Activated naive CD8-positive, alpha-beta T cell treated with anti-CD3 and anti-CD28 coated beads, Interleukin-2, amount 50 U/mL, for 24 hours (primary cell): Measurements from ENCODE around the gene CHAMP1.

ENCODE experiments used
- ATAC-seq: fragments of 150-1000 bp; cut with Tn5 transposase; one replicate; pipeline ENCODE4 v1.10.0; 2021
- DNase-seq: peaks from one replicate; pipeline ENCODE4 v3.0.0; 2021
- H3K27ac Mint-ChIP-seq: one replicate; pipeline ENCODE4 v1.8.0; 2021; ENCODE audit warnings: mild to moderate bottlenecking, mixed read lengths
- H3K27me3 Mint-ChIP-seq: one replicate; pipeline ENCODE4 v1.8.0; 2021; ENCODE audit warnings: mixed read lengths
- H3K36me3 Mint-ChIP-seq: one replicate; pipeline ENCODE4 v1.8.0; 2021; ENCODE audit warnings: low read depth, mixed read lengths
- H3K4me1 Mint-ChIP-seq: one replicate; pipeline ENCODE4 v1.8.0; 2021; ENCODE audit warnings: mixed read lengths
- H3K4me3 Mint-ChIP-seq: one replicate; pipeline ENCODE4 v1.8.0; 2021; ENCODE audit warnings: mild to moderate bottlenecking, moderate library complexity, mixed read lengths
- H3K9me3 Mint-ChIP-seq: one replicate; pipeline ENCODE4 v1.8.0; 2021; ENCODE audit warnings: mixed read lengths

The CHAMP1 gene, protein sequence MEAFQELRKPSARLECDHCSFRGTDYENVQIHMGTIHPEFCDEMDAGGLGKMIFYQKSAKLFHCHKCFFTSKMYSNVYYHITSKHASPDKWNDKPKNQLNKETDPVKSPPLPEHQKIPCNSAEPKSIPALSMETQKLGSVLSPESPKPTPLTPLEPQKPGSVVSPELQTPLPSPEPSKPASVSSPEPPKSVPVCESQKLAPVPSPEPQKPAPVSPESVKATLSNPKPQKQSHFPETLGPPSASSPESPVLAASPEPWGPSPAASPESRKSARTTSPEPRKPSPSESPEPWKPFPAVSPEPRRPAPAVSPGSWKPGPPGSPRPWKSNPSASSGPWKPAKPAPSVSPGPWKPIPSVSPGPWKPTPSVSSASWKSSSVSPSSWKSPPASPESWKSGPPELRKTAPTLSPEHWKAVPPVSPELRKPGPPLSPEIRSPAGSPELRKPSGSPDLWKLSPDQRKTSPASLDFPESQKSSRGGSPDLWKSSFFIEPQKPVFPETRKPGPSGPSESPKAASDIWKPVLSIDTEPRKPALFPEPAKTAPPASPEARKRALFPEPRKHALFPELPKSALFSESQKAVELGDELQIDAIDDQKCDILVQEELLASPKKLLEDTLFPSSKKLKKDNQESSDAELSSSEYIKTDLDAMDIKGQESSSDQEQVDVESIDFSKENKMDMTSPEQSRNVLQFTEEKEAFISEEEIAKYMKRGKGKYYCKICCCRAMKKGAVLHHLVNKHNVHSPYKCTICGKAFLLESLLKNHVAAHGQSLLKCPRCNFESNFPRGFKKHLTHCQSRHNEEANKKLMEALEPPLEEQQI

DNA sequence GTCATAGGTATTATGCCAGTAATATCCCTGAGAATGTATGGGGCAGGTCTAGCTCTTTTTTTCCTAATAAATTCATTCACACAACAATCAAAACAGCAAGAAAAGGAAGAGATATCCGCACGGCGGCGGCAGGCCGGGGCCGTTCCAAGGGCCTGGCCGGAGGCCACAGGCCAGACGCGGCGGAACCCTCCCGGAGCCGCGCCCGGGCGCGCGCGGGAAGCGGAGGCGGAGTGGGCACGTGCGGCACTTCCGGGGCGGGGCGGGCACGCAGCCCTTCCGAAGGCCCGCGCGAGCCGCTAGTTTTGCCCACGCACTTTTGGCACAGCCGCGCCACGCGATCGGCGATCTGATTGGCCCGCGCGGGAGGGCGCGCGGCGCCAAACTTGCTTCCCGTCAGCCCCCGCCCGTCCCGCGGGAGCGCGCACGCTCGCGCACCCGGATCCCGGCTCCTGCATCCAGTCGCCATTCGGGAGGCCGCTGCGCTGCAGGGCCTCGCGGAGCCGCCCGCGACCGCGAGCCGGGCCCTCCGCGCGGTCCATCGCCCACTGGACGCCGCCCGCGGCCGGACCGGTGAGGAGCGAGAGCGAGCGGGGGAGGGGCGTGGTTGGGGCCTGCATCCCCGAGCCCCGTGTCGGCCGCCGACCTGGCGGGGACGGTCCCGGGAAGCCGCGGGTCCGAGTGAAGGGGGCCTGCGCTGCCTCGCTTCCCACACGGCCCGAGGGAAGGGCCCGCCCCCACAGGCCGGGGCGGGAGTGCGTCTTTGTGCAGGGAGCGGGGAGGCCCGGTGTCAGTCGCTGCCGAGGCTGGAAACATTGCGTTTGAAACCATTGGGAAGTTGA is at the start of gene CHAMP1:
Gene CHAMP1 (plus strand): TSS at position 430 of the 839 bp plus-strand sequence. CDS start 9,340 bp downstream, outside the sequence.
- H3K27me3 Mint-ChIP-seq, result no peaks in the 10 kb centered on the region
- DNase-seq, result peak; percentile 95
- peaks cover 3% of the 10 kb centered on the region for H3K9me3 Mint-ChIP-seq
- ATAC-seq, result peak; percentile 86
- H3K4me1 Mint-ChIP-seq, result peaks cover 52% of the 10 kb centered on the region
- peaks cover 21% of the 10 kb centered on the region for H3K36me3 Mint-ChIP-seq
- H3K27ac Mint-ChIP-seq, result peak within 1 kb of the TSS; percentile 96
- H3K4me3 Mint-ChIP-seq, result peak within 1 kb of the TSS; percentile 91

DNA sequence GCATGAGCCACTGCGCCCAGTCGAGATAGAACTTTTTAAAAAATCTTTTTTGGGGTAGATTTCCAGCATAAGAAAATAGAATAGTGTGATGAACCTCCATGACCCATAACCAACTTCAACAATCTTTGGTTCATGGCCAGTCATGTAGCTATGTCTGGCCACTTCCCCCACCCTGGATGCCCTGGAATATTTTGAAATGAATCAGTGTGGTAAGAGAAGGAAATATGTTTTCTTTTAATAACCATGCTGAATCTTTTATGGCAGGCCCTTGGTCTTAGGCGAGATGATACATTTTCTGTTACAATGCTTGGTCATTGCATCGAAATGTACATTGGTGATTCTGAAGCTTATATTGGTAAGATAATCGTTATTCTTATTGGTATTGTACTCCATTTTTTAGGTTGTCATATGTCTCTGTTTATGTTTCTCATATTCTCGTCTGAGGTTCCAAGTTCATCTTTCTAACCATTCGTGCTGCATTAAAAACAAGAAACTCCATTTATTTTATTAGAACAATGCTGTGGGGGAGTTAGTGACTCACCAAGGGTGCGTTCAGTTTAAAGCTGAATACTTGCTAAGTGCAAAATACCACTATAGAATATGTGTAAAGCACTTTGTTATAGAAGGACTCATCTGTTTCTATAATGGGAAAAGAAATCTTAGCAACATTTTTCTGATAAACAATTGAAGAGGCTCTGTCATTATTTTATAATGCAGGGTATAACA is 49.3 kb upstream of the CHAMP1 start:
- no peak overlapping the region for H3K27ac Mint-ChIP-seq
- H3K9me3 Mint-ChIP-seq, result no peaks in the 10 kb centered on the region
- DNase-seq (no peak), ATAC-seq (no peak)
- H3K4me3 Mint-ChIP-seq, result no peak overlapping the region
- H3K4me1 Mint-ChIP-seq, result peaks cover 54% of the 10 kb centered on the region
- no peaks in the 10 kb centered on the region for H3K27me3 Mint-ChIP-seq
- peaks cover 70% of the 10 kb centered on the region for H3K36me3 Mint-ChIP-seq

DNA sequence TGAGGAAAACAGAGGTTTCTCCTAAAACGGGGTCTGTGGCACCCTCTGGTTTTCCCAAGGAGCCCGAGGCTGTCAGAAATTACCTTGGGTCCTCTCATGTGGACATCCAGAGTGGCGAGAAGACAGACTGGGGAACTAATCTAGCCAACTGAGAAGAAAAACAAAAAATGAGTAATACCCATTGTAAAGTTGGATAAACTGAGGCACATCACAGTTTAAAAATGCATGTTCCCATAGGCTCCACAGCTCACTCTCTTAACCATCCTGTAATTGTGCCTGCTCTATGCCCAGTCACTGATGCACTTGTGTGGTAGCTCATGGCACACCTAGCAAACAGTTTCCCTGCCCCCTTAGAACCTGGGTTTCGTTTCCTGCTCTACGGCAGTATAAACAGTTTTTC is 48.1 kb upstream of the CHAMP1 start:
- no peak overlapping the region for H3K4me3 Mint-ChIP-seq
- DNase-seq (no peak), ATAC-seq (no peak)
- H3K9me3 Mint-ChIP-seq, result no peaks in the 10 kb centered on the region
- H3K27me3 Mint-ChIP-seq, result no peaks in the 10 kb centered on the region
- peaks cover 49% of the 10 kb centered on the region for H3K4me1 Mint-ChIP-seq
- peaks cover 65% of the 10 kb centered on the region for H3K36me3 Mint-ChIP-seq
- no peak overlapping the region for H3K27ac Mint-ChIP-seq

DNA sequence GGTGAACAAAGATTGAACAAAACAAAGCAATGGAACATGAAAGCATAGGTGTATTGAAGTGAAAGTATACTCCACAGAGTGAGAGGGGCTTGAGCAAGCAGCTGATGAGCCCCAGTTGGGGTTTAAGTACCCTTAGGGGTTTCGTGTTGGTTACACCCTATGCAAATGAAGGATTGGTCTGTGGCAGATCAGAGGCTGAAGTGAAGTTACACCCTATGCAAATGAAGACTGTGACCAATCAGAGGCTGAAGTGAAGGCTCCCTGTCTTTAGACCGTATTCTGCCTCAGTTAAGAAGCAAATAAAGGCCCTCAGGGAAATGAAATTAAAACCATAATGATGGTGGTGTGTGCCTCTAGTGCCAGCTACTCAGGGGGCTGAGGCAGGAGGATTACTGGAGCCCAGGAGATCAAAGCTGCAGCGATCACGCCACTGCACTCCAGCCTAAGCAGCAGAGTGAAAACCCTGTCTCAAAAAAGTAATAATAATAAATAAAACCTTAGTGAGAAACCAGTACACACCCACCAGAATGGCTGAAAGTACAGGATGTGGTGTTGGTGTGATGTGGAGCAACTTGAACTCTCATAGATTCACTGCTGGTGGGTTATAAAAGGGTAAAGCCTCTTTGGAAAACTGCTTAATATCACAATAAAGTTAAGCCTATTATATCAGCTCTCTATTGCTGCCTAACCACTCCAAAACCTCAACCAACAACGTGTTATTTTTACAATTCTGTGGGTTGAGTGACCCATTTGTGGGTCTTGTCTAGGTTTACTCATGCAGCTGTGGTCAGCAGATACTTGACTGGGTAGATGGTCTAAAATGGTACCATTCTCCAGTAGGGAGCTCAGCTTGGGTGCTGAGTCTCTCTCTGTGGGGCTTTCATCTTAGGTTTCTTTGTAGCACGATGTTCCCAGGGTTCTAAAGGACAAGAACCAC is 45.7 kb upstream of the CHAMP1 start:
- Mint-ChIP-seq H3K27ac (peak overlapping the region; percentile 74), H3K4me1 (peaks cover 28% of the 10 kb centered on the region), H3K4me3 (peak overlapping the region; percentile 9), H3K36me3 (peaks cover 70% of the 10 kb centered on the region), H3K27me3 (no peaks in the 10 kb centered on the region), H3K9me3 (no peaks in the 10 kb centered on the region)
- ATAC-seq (peak; percentile 67), DNase-seq (no peak)

DNA sequence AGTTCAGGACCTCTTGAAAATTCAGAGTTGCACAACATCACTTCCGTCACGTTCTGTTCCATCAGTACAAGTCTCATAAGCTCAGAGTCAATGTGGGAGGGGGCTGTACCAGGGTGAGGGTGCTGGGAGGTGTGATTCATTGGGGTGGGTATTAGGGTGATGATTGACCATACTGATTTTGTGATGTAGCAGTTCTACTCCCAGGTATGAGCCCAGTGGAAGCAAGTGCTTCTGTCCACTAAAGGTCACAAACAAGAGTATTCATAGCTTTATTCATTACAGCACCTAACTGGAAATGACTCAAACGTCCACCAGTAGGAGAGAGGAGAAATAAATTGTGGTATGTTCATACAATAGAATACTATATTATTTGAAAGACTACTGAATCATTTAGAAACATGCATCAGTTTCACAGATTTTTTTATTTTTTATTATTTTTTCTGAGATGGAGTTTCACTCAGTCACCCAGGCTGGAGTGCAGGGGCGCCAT is 45.0 kb upstream of the CHAMP1 start:
- H3K27ac Mint-ChIP-seq, result peak overlapping the region; percentile 74
- peaks cover 66% of the 10 kb centered on the region for H3K36me3 Mint-ChIP-seq
- DNase-seq, result no peak
- ATAC-seq, result peak; percentile 55
- H3K4me1 Mint-ChIP-seq, result peaks cover 25% of the 10 kb centered on the region
- H3K27me3 Mint-ChIP-seq, result no peaks in the 10 kb centered on the region
- H3K4me3 Mint-ChIP-seq, result no peak overlapping the region
- H3K9me3 Mint-ChIP-seq, result no peaks in the 10 kb centered on the region

DNA sequence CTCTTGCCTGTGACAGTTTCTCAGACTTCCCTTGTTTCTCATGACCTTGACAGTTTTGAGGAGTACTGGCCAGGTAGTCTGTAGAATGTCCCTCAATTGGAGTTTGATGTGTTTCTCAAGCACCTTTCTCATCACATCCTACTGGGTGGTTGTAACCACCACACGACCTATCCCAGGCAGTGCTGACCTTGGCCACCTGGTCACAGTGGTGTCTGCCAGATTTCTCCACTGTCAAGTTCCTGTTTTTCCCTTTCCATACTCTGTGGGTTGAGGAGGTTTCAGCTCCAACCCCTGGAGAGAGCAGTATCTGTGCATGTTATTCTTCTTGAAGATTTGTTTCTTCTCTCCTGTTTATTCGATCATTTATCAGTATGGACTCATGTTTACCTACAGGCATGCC is 41.3 kb upstream of the CHAMP1 start:
- Mint-ChIP-seq H3K27me3 (no peaks in the 10 kb centered on the region), H3K27ac (peak overlapping the region; percentile 15), H3K4me3 (no peak overlapping the region), H3K4me1 (peaks cover 15% of the 10 kb centered on the region), H3K36me3 (peaks cover 48% of the 10 kb centered on the region), H3K9me3 (no peaks in the 10 kb centered on the region)
- ATAC-seq, result no peak
- no peak for DNase-seq

DNA sequence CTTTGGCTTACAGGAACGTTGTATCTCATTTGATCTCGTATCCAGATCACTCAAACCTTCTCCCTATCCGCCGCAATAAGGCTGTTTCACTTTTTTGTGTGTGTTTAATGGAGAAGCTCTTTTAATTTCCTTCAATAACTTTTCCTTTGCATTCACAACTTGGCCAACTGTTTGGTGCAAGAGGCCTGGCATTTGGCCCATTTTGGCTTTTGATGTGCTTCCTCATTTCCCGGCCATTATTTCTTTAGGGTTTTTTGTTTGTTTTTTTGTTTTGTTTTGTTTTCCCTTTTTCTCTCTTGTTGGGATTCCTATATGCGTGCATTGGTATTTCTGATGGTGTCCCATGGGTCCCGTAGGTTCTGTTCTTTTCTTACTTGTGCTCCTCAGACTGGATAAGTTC is 39.0 kb upstream of the CHAMP1 start:
- no peak overlapping the region for H3K4me3 Mint-ChIP-seq
- H3K9me3 Mint-ChIP-seq, result no peaks in the 10 kb centered on the region
- H3K36me3 Mint-ChIP-seq, result peaks cover 32% of the 10 kb centered on the region
- H3K4me1 Mint-ChIP-seq, result peaks cover 12% of the 10 kb centered on the region
- no peak overlapping the region for H3K27ac Mint-ChIP-seq
- DNase-seq (no peak), ATAC-seq (no peak)
- H3K27me3 Mint-ChIP-seq, result no peaks in the 10 kb centered on the region

DNA sequence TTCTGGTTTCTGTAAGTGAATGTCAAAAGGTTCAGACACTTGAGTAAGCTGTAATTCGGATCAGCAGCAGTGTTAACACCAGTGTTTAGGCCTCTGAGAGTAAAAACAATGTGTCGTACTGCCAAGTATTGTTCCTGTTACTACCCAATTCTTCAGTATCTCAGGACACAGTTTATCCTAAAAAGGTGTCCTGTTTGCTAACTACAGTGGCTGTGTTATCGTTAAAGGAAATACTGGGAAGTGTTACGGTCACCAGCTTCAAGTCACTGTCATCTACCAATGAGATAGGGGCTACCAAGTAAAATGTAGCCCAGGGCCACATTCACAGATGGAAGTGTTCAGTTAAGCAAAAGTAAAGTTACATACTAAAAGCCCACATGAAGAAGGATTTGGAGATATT is 35.2 kb upstream of the CHAMP1 start:
- H3K9me3 Mint-ChIP-seq, result no peaks in the 10 kb centered on the region
- H3K4me3 Mint-ChIP-seq, result no peak overlapping the region
- H3K4me1 Mint-ChIP-seq, result peaks cover 34% of the 10 kb centered on the region
- H3K27me3 Mint-ChIP-seq, result no peaks in the 10 kb centered on the region
- DNase-seq (no peak), ATAC-seq (no peak)
- peaks cover 24% of the 10 kb centered on the region for H3K36me3 Mint-ChIP-seq
- H3K27ac Mint-ChIP-seq, result peak overlapping the region; percentile 99

DNA sequence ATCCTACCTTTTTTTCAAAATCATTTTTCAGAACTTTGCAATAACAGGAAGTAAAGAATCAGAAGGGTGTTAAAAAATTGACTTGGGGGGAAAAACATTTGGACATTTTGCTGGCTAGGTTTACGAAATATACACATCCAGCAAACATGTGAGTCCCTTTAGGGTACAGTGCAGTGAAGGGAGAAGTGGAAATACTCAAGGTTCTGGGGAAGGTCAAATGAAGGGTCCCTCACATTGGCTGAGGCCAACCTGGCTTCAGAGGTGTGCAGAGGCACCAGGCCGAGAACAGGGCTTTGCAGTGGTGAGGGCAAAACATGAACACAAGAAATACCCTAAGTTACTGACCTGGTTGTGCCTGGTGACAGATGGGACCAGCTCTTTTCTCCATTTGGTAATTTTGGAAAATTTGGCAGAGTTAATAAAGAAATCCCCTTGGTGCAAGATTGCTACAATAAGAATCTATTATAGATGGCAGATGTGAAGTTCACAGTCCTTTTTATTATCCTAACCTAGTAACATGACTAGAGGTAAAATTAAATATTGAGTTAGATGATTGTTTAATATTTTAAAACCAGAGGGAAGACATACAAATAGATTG is 34.4 kb upstream of the CHAMP1 start:
- ATAC-seq (no peak), DNase-seq (no peak)
- Mint-ChIP-seq H3K4me1 (peaks cover 39% of the 10 kb centered on the region), H3K4me3 (peak overlapping the region; percentile 89), H3K9me3 (no peaks in the 10 kb centered on the region), H3K27ac (peak overlapping the region; percentile 99), H3K36me3 (peaks cover 21% of the 10 kb centered on the region), H3K27me3 (no peaks in the 10 kb centered on the region)

DNA sequence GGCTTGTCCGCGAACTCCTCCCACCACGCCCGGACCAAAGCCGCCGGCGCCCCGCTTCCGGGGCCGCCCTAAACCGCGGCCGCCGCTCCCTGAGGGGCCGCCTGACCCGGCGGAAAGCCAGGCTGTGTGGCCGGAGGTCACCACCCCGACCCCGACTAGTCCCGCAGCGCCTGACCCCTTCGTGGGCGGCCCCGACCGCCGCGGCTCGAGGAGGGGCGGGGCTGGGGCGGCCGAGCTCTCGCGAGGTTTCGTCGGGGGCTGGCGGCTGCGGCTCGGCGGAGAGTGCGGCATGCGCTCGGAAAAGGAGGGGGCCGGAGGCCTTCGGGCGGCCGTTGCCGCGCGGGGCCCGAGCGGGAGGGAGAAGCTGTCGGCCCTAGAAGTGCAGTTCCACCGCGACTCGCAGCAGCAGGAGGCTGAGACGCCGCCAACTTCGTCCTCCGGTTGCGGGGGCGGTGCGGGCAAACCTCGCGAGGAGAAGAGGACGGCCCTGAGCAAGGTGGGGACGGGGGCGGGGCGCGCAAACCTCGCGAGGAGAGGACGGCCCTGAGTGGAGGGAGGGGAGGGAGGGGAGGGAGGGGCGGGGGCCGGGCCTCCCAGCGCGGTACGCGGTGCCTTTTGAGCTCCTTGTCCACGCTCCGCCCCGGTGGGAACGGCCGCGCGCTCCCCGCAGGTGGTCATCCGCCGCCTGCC is 32.8 kb upstream of the CHAMP1 start, which contains the start of gene UPF3A:
Gene UPF3A (plus strand): TSS at position 251 of the 690 bp plus-strand sequence. CDS start 39 bp downstream, at position 290.
- H3K9me3 Mint-ChIP-seq, result no peaks in the 10 kb centered on the region

DNA sequence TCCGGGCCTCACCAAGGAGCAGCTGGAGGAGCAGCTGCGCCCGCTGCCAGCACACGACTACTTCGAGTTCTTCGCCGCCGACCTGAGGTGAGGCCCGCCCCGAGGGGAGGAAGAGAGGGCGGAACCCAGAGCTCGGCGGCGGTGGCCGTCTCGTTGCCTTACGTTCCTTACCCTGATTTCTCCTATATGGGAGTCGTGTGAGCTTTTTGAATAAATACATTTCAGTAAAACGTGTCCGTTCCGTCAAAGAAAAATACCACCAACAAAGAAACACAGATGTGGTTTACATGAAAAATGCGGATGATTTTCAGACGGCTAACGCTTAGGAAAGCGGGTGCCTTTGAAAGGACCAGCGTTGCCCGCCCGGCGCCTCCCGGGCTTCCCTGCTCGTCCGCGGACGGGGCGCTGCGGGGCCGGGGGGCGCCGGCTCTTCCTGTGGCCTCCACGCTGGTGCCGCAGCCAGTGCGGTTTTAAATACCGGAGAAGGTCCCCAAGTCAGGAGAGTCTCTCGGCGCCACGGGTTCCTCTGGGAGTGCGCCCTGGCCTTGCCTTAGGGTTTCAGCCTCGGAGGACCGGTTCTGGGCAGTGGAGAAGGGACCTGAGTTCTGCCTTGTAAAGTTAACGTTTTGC is 32.1 kb upstream of the CHAMP1 start:
- Mint-ChIP-seq H3K9me3 (no peaks in the 10 kb centered on the region), H3K4me3 (peak overlapping the region; percentile 89), H3K36me3 (peaks cover 41% of the 10 kb centered on the region), H3K4me1 (peaks cover 48% of the 10 kb centered on the region), H3K27ac (peak overlapping the region; percentile 99), H3K27me3 (no peaks in the 10 kb centered on the region)
- DNase-seq, result peak; percentile 71
- peak; percentile 67 for ATAC-seq

More for the DNA sequence above, 32.8 kb upstream of the CHAMP1 start, which contains the start of gene UPF3A:
- H3K4me3 Mint-ChIP-seq, result peak within 1 kb of the TSS; percentile 89
- peak within 1 kb of the TSS; percentile 99 for H3K27ac Mint-ChIP-seq
- H3K36me3 Mint-ChIP-seq, result peaks cover 34% of the 10 kb centered on the region
- peaks cover 48% of the 10 kb centered on the region for H3K4me1 Mint-ChIP-seq
- peak; percentile 88 for DNase-seq
- H3K27me3 Mint-ChIP-seq, result no peaks in the 10 kb centered on the region
- ATAC-seq, result peak; percentile 83

DNA sequence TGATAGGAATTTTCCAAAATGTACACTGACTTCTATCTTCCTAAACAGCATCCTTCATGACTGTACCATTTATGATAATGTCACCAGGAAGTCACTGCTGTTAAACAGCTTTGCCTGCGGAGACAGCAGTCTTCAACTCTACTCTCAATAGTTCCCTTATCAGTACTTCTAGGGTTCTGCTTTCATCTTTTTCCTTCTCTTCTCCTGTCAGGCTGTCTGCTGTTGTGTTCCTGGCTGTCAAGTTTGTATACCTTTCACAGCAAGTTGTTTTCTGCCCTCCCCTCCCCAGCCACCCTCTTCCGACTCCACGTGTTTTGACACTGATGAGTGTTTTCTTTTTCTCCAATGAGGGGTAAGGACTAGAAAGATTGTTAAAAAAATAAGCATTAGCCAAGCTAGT is 30.7 kb upstream of the CHAMP1 start:
- Mint-ChIP-seq H3K4me3 (peak overlapping the region; percentile 89), H3K27ac (peak overlapping the region; percentile 69), H3K4me1 (peaks cover 48% of the 10 kb centered on the region), H3K36me3 (peaks cover 48% of the 10 kb centered on the region), H3K27me3 (no peaks in the 10 kb centered on the region), H3K9me3 (no peaks in the 10 kb centered on the region)
- DNase-seq (no peak), ATAC-seq (no peak)
